8988T (cell line): ENCODE results near the gene EIF5AL1.
"Not testable (repeated sequence)": the region's sequence is repeated elsewhere in the genome, so short reads cannot be mapped to it uniquely, and the experiment has no call there.

Experiments used
- DNase-seq: peaks from one replicate; pipeline ENCODE4 v3.0.0; 2011

EIF5AL1 gene

GRCh38 chr10:79488336-79488735 lies 24.0 kb upstream of the EIF5AL1 start:
- peak; percentile 41 for DNase-seq

GRCh38 chr10:79488870-79489269 lies 23.5 kb upstream of the EIF5AL1 start:
- no peak for DNase-seq

- DNase-seq: no peak
These were observed 21.8 kb upstream of the EIF5AL1 start for GRCh38 chr10:79490400-79491142.

GRCh38 chr10:79491143-79491835 lies 21.0 kb upstream of the EIF5AL1 start:
- no peak for DNase-seq

- DNase-seq: no peak
These were observed 20.1 kb upstream of the EIF5AL1 start for GRCh38 chr10:79492256-79492655.

- DNase-seq: no peak
These were observed 19.5 kb upstream of the EIF5AL1 start for GRCh38 chr10:79492839-79493238.

GRCh38 chr10:79493806-79494205 lies 18.5 kb upstream of the EIF5AL1 start:
- DNase-seq: no peak

- no peak for DNase-seq
These were observed 17.2 kb upstream of the EIF5AL1 start for GRCh38 chr10:79494871-79495705.

- no peak for DNase-seq
These were observed 16.5 kb upstream of the EIF5AL1 start for GRCh38 chr10:79495791-79496190.

- DNase-seq: no peak
These were observed 15.4 kb upstream of the EIF5AL1 start for GRCh38 chr10:79496896-79497295.

- DNase-seq: no peak
These were observed 14.0 kb upstream of the EIF5AL1 start for GRCh38 chr10:79498291-79498829.

- DNase-seq: peak; percentile 43
These were observed 9.6 kb upstream of the EIF5AL1 start for GRCh38 chr10:79502561-79503309.

GRCh38 chr10:79503787-79504186 lies 8.5 kb upstream of the EIF5AL1 start:
- DNase-seq: not testable (repeated sequence)

- not testable (repeated sequence) for DNase-seq
These were observed 7.8 kb upstream of the EIF5AL1 start for GRCh38 chr10:79504483-79504882.

- DNase-seq: not testable (repeated sequence)
These were observed 7.0 kb upstream of the EIF5AL1 start for GRCh38 chr10:79505328-79505727.

GRCh38 chr10:79505829-79506228 lies 6.5 kb upstream of the EIF5AL1 start:
- no peak for DNase-seq

GRCh38 chr10:79507440-79508167 lies 4.7 kb upstream of the EIF5AL1 start:
- no peak for DNase-seq

GRCh38 chr10:79508245-79508644 lies 4.1 kb upstream of the EIF5AL1 start:
- not testable (repeated sequence) for DNase-seq

- DNase-seq: not testable (repeated sequence)
These were observed 2.9 kb upstream of the EIF5AL1 start for GRCh38 chr10:79509306-79509933.

- not testable (repeated sequence) for DNase-seq
These were observed 2.3 kb upstream of the EIF5AL1 start for GRCh38 chr10:79509934-79510508.
